ENCODE measurements around the gene ZC3H6.

Gene ZC3H6, protein sequence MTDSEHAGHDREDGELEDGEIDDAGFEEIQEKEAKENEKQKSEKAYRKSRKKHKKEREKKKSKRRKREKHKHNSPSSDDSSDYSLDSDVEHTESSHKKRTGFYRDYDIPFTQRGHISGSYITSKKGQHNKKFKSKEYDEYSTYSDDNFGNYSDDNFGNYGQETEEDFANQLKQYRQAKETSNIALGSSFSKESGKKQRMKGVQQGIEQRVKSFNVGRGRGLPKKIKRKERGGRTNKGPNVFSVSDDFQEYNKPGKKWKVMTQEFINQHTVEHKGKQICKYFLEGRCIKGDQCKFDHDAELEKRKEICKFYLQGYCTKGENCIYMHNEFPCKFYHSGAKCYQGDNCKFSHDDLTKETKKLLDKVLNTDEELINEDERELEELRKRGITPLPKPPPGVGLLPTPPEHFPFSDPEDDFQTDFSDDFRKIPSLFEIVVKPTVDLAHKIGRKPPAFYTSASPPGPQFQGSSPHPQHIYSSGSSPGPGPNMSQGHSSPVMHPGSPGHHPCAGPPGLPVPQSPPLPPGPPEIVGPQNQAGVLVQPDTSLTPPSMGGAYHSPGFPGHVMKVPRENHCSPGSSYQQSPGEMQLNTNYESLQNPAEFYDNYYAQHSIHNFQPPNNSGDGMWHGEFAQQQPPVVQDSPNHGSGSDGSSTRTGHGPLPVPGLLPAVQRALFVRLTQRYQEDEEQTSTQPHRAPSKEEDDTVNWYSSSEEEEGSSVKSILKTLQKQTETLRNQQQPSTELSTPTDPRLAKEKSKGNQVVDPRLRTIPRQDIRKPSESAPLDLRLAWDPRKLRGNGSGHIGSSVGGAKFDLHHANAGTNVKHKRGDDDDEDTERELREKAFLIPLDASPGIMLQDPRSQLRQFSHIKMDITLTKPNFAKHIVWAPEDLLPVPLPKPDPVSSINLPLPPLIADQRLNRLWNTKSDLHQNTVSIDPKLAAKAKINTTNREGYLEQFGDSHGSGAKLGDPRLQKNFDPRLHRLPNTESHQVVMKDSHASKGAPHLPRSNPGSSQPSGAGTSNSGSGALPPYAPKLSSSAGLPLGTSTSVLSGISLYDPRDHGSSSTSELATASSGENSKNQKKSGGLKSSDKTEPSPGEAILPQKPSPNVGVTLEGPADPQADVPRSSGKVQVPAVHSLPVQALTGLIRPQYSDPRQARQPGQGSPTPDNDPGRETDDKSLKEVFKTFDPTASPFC

DNA sequence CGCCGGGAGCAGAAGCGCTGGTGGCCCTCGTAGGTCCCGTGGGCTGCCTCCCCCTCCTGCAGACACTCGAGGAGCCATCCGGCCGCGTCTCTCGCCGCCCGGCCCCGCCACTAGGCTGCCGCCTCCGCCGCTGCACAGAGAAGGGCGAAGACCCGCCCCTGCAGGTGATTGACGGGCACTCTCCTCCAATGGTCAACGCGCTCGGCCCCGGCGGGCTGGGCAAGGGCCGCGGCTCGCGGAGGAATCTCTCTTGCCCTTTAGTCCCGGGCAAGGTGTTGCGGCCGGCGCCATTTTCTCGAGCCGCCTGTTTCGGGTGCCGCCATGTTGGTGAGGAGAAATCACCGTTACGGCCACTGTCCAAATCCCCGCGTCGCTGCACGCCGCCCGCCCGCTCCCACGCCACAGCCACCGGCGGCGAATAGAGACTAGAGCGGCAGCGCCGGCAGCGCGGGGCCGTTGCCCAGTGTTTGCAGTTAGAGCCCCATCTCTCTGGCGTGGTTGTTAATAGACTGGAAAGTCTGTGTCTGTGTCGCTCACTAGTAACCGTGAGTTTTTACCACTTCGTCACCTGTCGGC lies at the start of gene ZC3H6:
Gene ZC3H6, plus strand, starts transcription at position 287 of the 576 bp plus-strand sequence. CDS start 398 bp downstream, outside the sequence.
- DNase-seq, result peak; percentile 81

DNA sequence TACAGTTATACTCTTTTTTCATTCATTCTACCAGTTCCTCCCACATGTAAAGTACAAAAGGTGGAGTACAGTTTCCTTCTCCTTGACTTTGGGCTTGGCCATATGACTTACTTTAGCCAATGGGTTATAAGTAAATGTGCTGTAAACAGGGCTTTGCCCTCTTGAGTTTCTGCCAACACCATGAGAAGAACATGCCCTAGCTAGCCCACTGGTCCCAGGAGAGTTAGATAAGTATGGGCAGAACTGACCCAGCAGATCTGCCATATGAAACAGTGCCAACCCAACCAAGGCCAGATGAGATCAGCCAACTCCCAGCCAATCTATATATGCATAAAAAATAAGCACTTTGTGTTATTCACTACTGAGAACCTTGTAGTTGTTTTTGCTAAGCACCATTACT lies 46.0 kb upstream of the ZC3H6 start:
- DNase-seq, result no peak

DNA sequence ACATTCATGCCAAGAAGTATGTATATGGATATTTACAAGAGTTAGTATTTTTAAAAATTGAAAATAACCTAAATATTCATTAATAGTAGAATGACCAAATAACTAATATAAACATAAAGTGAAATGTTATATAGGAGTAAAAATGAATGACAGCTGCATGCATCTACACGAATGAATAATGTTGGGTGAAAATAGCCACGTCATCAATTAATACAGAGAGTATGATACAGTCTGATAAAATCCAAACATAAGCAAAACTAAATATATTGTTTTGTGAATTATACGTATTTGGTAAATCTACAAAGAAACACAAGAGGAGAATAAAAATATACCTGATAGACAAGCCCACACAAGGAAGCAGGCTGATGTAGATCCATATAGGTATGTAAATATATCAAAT lies 45.0 kb upstream of the ZC3H6 start:
- no peak for DNase-seq

DNA sequence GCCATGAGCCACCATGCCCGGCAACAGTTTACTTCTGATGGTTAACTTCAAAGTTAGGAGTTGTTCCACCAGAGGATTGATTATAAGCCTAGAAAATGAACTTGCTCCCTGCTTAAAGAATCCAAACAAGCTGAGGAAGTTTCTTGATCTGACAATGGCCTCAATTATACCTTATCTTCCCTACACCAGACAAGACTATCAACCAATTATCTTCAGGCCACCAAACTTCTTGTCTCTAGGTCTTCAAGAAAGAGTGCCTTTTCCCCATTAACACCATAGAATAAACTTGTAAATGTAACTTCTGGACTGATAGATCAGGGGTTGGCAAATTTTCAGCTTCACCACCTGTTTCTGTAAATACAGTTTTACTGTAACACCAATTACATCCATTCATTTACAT lies 35.5 kb upstream of the ZC3H6 start:
- no peak for DNase-seq

DNA sequence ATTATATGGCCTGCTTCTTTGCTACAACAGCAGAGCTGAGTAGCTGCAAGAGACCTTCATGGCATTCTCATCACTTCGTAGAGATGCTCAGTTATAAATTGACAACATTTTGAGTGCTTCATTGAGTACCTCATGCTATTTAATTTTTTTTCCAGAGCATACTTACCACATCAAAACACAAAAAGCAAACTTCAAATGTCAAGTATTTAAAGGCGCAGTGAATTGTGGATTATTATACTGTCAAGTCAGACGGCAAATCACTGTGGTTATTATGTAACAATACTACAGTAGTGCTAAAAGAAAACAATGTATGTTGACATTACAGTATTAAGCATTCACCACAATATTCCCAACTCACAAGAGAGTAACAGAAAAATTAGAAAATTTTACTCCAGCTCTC lies 33.0 kb upstream of the ZC3H6 start:
- DNase-seq, result no peak

DNA sequence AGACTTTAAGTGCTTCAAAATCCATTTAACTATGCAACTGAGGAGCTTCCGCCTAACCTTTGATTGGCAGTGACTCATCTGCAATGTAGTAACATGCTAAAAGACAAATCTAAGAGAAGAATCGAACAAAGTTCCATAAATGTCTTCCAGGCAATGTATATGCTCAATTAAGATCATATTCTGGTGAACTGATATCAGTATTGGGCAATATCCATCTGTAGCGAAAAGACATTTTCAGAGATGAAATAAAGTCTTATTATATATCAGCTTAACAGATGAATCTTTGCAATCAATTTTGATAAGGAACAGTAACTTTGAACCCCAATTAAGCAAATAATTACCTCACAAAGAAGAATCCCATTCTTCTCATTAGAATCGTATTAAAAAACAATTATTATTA lies 32.2 kb upstream of the ZC3H6 start:
- no peak for DNase-seq

DNA sequence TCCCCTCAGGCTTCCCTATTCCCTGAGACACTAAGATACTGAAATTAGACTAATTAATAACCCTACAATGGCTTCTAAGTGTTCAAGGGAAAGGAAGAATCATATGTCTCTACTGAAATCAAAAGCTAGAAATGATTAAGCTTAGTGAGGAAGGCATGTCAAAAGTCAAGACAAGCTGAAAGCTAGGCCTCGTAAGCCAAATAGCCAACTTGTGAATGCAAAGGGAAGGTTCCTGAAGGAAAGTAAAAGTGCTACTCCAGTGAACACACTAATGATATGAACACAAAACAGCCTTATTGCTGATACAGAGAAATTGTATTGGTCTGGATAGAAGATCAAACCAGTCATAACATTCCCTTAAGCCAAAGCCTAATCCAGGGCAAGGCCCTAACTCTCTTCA lies 30.5 kb upstream of the ZC3H6 start:
- DNase-seq, result no peak

DNA sequence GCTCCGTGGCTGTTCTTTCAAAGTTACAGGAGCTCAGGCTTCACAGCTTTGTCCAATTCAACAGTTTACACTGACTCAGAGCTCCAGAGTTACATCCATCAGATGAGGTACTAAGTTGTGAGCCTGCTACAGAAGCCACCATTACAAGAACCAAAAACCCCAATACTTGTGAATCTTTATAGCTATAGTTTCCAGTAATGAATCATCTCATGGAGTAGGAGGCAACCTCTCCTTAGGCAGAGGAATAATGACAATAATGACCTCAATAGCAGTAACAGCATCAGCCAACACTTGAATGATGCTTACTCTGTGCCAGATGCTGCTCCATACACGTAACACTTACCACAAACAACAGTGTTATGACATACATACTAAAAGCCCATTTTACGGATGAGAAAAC lies 24.1 kb upstream of the ZC3H6 start:
- no peak for DNase-seq

DNA sequence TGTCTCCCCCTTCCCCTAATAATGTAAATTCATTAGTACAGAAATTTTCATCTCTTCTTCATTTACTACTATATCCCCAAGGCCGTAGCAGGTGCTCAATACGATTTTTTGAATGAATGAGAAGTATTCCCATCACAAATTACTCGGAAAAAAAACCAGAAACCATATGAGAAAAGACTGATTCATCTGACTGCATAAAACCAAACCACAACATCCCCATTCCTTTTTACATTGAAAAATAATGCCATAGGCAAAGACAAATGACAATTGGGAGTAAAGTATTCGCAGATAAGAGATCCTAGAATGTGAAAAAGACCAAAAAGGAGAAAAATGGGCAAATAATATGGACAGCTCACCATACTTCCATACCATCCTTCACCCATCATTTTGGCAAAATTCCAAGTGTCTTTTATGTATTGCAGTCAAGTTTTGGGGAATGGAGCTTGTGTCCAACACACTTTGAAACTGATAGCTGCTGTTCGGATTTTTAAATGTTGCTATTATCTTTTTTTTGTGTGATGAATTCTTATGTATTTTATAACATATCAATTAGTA lies 22.1 kb upstream of the ZC3H6 start:
- DNase-seq, result no peak

DNA sequence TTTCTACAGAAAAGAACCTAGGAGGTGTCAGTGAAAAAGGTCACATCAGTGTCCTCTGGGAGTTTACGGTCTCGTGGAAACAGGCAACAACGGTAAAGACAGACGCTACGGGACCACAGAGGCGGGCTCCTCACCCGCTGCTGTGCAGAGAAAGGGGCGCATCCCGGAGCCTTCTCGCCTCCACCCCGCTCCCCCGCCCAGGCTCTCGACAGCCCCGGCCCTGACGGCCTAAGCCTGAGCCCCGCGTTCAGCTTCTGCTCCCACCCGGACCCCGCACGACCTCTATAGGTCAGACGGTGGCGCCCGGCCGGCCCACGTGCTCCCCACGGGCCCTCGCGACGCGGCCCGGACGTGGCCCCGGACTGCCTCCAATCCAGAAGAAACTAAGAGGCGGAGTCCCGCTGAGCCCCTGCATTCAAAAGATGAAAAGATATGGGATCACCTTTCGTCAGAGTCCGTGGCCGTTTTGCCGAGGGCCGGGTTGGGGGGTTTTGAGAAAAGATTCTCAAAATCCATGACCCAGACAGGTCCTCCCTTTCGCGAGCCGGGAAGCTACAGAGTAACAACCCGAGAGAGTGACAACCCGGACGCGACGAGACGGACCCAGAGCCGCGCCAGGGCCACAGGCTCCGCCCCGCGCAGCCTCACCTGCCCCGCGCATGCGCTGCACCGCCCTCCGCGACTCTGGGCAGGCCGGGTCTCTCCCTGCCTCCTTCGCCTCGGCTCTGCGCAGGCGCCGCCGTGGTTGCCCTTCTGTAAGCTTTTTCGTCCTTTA lies 20.7 kb upstream of the ZC3H6 start, which contains the start of gene ZC3H8:
Gene ZC3H8, minus strand, starts transcription at position 577 of the 775 bp plus-strand sequence. Its CDS starts 61 bp downstream, at position 516.
- peak; percentile 64 for DNase-seq

DNA sequence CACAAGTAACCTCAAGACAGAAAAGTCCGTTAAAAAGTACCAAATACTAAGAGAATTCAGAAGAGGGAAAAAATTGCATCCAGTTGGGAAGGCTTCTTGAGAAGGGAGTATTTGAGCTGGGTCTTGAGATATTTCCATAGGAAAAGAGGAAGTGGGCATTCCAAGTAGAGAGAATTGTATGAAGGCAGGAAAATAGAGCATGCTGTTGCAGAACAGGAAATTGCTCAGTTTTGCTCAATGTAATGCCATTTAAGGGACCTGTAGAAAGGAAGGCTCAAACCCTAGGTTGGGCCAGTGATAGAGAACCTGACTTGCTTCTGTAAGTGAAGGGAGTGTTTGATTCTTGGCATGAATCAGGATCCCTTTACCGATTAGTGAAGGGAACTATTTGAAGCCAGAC lies 19.5 kb upstream of the ZC3H6 start:
- DNase-seq, result no peak

DNA sequence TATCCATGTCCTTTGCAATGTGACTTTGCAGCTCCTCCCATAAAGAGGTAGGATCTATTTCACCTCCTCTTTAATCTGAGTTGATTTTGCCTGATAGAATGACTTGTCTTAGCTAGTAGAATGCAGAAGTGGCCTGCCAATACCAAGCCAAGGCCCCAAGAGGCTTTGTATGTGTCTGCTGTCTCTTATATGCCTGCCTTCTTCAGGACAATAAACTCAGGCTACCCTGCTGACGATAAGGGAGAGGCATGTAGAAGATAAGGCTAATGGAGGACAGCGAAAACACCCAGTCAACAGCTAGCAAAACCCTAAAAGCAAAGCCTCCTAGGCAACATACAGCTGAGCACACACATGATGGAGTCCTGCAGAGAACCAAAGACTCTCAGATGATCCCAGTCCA lies 18.7 kb upstream of the ZC3H6 start:
- no peak for DNase-seq

DNA sequence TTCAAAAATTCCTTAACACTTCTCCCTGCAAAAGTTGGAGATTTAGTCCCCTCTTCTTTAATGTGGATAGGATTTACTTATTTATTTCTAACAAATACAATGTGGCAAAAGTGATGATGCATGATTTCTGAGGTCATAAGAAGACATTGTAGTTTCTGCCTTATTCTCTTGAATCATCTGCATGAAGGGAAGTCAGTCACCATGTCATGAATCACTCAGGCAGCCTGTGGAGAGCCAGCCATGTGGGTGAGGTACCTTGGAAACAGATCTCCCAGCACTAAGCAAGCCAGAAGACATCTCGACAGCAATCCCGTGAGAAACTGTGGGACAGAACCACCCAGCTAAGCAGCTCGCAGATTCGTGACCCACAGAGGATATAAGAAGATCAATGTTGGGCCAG lies 17.8 kb upstream of the ZC3H6 start:
- DNase-seq, result no peak

DNA sequence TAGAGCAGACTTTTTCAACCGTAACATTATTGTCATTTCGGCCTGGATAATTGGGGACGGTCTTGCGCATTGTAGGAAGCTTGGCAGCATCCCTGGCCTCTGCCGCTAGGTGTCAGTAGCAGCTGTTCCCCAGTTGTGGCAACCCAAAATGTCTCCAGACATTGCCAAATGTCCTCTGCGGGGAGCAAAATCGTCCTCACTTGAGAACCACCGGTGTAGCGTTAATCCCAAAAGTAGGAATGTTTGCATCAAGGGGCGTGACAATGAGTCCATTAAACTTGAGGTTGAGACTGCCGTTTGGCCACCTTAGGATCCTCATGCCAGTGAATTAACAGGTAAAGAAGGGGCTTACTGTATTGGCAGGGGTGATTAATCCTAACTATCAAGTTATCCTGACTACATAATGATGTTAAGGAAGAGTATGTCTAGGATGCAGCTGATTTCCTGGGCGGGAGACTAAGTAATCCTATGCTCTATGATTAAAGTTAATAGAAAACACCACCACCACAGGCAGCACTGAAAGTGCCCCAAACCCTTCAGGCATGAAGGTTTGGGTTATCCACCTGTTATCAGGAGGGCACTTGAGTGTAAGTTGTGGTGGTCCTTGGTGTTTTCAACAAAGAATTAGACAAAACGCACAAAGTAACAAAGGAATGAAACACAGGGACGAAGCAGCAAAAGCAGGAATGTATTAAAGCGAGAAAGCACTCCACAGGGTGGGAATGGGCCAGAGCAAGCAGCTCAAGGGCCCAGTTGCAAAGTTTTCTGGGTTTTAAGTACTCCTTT lies 15.7 kb upstream of the ZC3H6 start:
- DNase-seq, result peak; percentile 23

DNA sequence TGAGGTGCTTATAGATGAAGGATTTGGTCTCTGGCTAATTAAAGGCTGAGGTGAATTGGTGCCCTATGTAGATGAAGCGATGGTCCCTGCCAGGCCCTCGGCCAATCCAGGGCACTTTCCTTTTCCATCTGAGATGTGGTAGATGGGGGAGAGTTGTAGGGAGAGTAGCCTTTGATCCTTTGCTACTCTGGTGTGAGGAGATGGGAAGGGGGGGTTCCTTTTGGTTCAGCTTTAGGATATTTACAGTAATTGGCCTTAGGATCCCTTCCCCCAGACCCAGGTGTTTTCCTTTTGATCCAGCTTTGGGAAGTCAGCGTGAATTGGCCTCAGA lies 15.1 kb upstream of the ZC3H6 start:
- DNase-seq, result no peak

DNA sequence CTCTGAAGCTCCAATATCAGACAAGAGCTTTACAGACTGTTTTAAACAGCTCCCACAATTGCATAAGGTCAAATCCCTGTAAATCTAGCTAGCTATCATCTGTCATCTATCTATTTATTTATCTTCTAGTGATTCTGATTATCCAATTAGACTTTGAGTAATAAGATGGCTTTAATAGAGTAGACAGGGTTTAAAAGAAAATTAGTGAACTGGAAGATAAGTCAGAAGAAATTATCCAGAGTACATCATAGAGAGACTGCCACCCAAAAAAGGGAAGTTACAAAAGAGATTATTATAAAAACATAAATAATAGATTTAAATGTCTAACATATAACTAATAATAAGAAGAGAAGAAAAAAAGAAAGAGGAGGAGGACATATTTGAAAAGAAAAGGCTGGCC lies 12.5 kb upstream of the ZC3H6 start:
- no peak for DNase-seq

DNA sequence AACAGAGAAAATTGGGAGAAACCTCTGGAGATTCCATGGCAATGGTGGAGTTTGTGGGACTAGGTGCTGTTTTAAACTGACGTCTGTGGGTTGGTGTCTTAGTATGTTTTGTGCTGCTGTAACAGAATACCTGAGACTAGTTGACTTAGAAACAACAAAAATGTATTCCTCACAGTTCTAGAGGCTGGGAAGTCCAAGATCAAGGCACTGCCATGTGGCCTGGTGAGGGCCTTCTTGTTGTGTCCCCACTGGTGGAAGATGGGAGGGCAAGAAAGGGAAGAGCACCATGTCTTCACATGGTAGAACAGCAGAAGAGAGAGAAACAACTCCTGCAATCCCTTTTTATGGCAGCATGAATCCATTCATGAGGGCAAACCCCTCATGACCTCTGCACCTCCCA lies 6.8 kb upstream of the ZC3H6 start:
- DNase-seq, result no peak

DNA sequence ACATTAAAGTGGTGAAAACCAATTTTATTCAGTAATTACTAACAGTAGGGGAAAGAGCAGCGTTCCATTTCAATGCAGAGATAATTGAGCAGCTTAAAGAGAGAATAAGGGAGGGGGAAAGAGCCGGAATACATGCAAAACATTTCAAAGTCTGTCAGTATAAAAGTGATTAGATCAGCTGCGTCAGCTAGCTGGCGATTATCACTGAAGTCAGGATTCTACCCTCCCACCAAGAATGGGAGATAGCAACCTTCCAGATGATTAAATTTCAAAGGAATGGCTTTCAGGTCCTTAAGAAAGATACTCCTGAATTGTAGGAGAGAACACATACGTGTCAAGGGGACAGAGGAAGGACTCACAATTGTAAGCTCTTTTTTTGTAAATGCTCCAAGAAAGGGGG lies 2.7 kb upstream of the ZC3H6 start:
- DNase-seq, result no peak

DNA sequence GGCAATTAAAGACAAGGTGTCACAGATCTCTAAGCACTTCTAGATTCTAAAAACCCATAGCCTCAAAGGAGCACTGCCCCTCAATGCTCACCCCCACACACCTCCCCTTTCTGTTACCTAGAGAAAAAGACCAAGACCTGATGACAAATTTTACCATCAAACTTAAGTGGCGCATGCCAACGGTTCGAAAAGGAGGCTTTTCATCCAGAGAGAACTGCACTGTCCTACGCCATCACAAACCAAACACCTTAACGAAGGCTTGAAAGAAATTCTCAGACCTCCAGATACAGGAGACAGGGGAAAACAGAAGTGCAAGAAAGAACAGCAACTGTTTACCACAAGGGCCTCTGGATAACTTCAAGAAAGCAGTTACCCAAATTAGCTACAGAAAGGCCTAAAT lies 2.0 kb upstream of the ZC3H6 start:
- DNase-seq, result no peak

DNA sequence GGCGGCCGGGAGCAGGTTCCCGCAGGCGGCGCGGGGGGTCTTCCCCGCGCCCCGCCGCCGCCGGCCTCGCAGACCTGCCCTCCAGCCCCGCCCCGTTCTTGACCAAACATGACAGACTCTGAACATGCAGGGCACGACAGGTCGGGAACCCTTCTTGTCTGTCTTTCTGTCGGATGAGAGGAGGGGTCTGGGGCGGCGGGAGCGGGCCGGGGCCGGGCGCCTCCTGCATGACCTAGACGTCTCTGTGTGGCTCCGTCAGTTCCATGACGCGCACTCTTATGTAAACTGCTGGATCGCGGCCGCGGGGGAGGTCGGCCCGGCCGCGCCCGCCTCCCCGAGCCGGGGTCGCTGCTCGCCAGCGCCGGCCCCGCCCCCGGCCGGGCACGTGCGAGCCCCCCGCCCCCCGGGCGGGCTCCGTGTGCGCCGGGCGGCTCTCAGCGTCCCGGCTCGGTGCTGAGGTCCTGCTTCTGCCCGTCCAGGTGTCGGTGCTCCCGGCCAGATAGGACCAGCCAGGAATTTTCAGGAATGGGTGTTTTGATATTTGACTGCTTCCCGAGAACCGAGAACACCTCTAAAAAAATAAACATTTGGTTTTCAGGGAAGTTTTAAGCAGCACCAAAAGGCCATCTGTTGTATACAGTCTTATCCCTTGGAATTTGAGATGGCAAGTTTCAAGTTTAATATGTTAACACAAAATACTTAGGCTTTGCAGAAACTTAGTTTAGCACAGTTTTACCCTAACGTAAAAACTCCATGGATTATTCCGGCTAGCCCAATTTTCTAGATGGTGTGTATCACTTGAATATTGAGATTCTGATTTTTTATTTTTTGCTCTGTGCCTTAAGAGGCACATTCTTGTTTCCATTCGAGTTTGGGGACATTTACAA lies 733 bp downstream of the ZC3H6 start:
- peak; percentile 34 for DNase-seq

Data from NCI-H748 treated with DMSO at 0.1 percent for 48 hours (cell line).